Breast epithelium (tissue), 4 donors: ENCODE data around the gene ODF4. TPM values are rescaled to one million over a fixed set of nuclear protein-coding genes. Genes with fewer than 3 reads are reported as not detected.

Experiments
- DNase-seq, 2 donors: peaks; one replicate each; pipeline ENCODE4 v3.0.0-alpha.2; 2019; ENCODE audit warnings: low spot score in 2 of 2
- H3K27ac ChIP-seq, 2 donors: fragments of 200-600 bp; sonication (generic) in 1 of 2; one replicate each; pipeline ENCODE4 v1.5.1; 2016 to 2019; ENCODE audit warnings: mild to moderate bottlenecking in 1 of 2
- H3K27me3 ChIP-seq, 2 donors: fragments of 200-600 bp; sonication (generic) in 1 of 2; one replicate each; pipeline versions ENCODE4 v1.5.1 to v1.6.0; 2017 to 2019; ENCODE audit warnings: control low read depth in 1 of 2, mild to moderate bottlenecking in 1 of 2
- H3K36me3 ChIP-seq: fragments of 200-600 bp; one replicate; pipeline ENCODE4 v1.5.1; 2019
- H3K4me1 ChIP-seq, 2 donors: fragments of 200-600 bp; sonication (generic); one replicate each; pipeline ENCODE4 v1.5.1; 2016 to 2019; ENCODE audit warnings: control low read depth in 1 of 2
- H3K4me3 ChIP-seq, 3 donors: fragments of 200-600 bp; sonication (generic); 1 replicate in 2 of 3; 2 replicates in 1 of 3; pipeline ENCODE4 v1.5.1; 2016 to 2019; ENCODE audit warnings: mild to moderate bottlenecking in 3 of 3, moderate library complexity in 2 of 3
- H3K9me3 ChIP-seq, 2 donors: fragments of 200-600 bp; sonication (generic) in 1 of 2; one replicate each; pipeline ENCODE4 v1.5.1; 2016 to 2019; ENCODE audit warnings: control low read depth in 1 of 2
- POLR2A ChIP-seq: fragments of 450-650 bp; IDR thresholded peaks from one replicate; pipeline ENCODE4 v1.6.1; 2016; ENCODE audit warnings: antibody characterized with exemption, mild to moderate bottlenecking, moderate library complexity
- POLR2AphosphoS5 ChIP-seq, 3 donors: sonication (generic); formaldehyde crosslinking; IDR thresholded peaks; one replicate each; pipeline ENCODE4 v1.6.1; 2017; ENCODE audit warnings: antibody characterized with exemption in 3 of 3
- intact Hi-C: fragments of 100-400 bp; cut with DNase I; formaldehyde crosslinking; loops from one replicate; pipeline ENCODE4 v1.15.1; 2023; ENCODE audit warnings: low total_unique reads
- total RNA-seq, 3 donors: library from RNA; depleted of rRNA; stranded (reverse); fragments of >200 nt; gene quantifications; one replicate each; pipeline ENCODE4 v1.1.0, GENCODE V29; 2016
- TF ChIP-seq, protein P1 (sequence below), 3 donors: fragments of 450-650 bp; IDR thresholded peaks; one replicate each; pipeline ENCODE4 v1.5.1; 2016 to 2017; ENCODE audit warnings: antibody characterized with exemption in 3 of 3, mild to moderate bottlenecking in 3 of 3, moderate library complexity in 3 of 3

Gene ODF4, protein sequence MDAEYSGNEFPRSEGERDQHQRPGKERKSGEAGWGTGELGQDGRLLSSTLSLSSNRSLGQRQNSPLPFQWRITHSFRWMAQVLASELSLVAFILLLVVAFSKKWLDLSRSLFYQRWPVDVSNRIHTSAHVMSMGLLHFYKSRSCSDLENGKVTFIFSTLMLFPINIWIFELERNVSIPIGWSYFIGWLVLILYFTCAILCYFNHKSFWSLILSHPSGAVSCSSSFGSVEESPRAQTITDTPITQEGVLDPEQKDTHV
- not detected for total RNA-seq

DNA sequence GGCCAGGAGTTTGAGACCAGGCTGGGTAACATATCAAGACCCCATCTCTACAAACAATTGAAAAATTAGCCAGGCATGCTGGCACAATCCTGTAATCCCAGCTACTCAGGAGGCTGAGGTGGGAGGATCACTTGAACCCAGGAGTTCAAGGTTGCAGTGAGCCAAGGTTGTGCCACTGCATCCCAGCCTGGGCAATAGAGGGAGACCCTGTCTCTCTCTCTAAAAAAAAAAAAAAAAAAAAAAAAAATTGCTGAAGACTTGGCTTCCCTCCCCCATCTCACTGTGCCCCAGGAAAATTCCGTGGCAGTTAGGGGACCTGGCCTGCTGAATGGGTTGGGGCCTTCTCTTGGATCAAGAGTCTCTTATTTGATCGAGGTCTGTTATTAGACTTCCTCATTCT is at the start of gene ODF4:
Gene ODF4 (plus strand): TSS at position 301 of the 400 bp plus-strand sequence. CDS start 212 bp downstream, outside the sequence.
- no peaks in the 10 kb centered on the region for H3K4me1 ChIP-seq
- no peaks in the 10 kb centered on the region for H3K36me3 ChIP-seq
- H3K9me3 ChIP-seq: no peaks in the 10 kb centered on the region
- intact Hi-C loops: no loop called here
- H3K27ac ChIP-seq: no peak within 1 kb of the TSS
- TF ChIP-seq POLR2AphosphoS5 (IDR thresholded peaks at IDR 0.05) (no peak), POLR2A (no peak)
- TF ChIP-seq, protein P1, sequence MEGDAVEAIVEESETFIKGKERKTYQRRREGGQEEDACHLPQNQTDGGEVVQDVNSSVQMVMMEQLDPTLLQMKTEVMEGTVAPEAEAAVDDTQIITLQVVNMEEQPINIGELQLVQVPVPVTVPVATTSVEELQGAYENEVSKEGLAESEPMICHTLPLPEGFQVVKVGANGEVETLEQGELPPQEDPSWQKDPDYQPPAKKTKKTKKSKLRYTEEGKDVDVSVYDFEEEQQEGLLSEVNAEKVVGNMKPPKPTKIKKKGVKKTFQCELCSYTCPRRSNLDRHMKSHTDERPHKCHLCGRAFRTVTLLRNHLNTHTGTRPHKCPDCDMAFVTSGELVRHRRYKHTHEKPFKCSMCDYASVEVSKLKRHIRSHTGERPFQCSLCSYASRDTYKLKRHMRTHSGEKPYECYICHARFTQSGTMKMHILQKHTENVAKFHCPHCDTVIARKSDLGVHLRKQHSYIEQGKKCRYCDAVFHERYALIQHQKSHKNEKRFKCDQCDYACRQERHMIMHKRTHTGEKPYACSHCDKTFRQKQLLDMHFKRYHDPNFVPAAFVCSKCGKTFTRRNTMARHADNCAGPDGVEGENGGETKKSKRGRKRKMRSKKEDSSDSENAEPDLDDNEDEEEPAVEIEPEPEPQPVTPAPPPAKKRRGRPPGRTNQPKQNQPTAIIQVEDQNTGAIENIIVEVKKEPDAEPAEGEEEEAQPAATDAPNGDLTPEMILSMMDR (IDR thresholded peaks at IDR 0.05): no peak
- H3K27me3 ChIP-seq: no peaks in the 10 kb centered on the region
- H3K4me3 ChIP-seq: no peak within 1 kb of the TSS
- DNase-seq: no peak

DNA sequence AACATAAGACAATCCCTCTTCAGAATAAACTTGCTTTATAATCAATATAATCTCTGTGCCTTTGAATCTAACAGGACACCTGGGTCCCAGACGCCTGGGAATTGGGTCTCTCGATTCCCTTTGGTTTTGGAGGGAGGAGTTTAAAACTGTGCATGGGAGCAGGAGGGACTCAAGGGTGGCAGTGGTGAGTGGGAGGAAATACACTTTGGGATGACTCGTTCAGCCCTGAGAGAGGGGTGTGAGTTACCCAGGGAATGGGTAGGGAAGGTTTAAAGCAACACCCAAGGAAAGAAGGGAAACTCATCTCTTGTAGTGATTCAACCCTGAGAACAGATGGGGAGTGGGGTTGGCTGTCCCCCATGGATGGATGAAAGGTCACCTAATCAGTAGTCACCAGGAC is 49.6 kb upstream of the ODF4 start:
- intact Hi-C loops: loop anchor here (5.0 kb wide), 1 partner anchor 167 kb away; no protein-coding TSS in a partner anchor
- no peaks in the 10 kb centered on the region for H3K27me3 ChIP-seq
- no peaks in the 10 kb centered on the region for H3K4me1 ChIP-seq
- no peak for DNase-seq
- H3K27ac ChIP-seq: no peak overlapping the region
- no peak overlapping the region for H3K4me3 ChIP-seq
- TF ChIP-seq, protein P1 (IDR thresholded peaks at IDR 0.05): no peak
- TF ChIP-seq POLR2A (no peak), POLR2AphosphoS5 (IDR thresholded peaks at IDR 0.05) (no peak)
- H3K36me3 ChIP-seq: no peaks in the 10 kb centered on the region
- no peaks in the 10 kb centered on the region for H3K9me3 ChIP-seq

DNA sequence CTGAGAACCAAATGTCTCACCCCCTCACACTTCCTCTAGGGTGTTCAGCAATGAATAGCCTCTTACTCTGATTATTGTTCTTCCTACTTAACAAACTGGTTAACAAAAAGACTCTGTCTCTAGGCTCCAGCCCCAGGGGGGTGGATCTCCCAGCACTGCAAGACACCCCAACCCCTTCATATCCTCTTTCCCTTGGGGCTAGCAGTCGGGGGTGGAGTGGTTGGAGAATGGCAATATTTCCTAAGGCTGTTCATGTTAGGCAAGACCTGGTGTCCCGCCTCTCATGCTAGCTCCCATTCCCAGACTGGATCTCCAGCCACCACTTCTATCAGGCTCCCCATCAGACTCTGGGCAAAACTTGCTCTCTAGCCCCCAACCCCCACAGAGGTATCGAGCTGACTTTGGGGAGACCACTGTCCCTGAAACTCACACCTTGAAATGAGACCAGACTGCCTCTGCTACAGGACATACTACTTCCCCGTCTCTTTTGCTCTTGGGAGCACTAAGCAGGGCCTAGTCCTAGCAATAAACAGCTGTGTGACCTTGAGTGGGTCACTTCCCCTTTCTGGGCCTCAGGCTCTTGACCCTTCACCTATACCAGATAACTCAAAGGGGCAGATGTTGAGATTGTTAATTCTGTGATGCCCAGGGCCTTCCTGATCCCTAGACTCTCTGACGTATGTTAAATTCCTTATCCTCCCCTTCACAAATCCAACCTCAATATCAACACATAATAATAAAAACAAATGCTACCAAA is 46.8 kb upstream of the ODF4 start:
- Histone ChIP-seq H3K27ac (no peak overlapping the region), H3K4me1 (no peaks in the 10 kb centered on the region), H3K4me3 (no peak overlapping the region), H3K27me3 (no peaks in the 10 kb centered on the region), H3K36me3 (no peaks in the 10 kb centered on the region), H3K9me3 (no peaks in the 10 kb centered on the region)
- TF ChIP-seq POLR2AphosphoS5 (IDR thresholded peaks at IDR 0.05): no peak
- TF ChIP-seq, protein P1 (IDR thresholded peaks at IDR 0.05): no peak
- no peak for TF ChIP-seq POLR2A
- no peak for DNase-seq
- intact Hi-C loops: loop anchor here (5.0 kb wide), 1 partner anchor 164 kb away; no protein-coding TSS in a partner anchor

DNA sequence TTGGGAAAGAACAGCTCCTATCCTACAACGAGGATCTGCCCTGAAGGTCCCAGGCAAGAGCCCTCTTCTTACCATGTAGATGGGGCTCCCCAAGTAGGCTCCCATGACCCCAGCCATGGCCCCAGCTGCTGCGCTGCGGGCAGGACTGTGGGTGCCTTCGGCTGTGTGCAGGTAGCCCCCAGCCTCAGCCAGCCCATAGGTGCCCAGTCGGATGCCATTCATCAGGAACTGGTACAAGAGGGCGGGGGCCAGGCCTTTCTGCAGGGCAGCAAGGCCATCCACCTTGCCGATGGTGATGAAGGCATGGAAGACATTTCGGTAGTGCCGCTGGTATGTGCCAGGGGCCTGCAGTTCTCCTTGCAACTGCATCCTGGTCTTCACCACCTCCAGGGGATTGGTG is 45.3 kb upstream of the ODF4 start:
- Histone ChIP-seq H3K27ac (peak overlapping the region; percentile 88 to 92), H3K4me3 (peak overlapping the region in 1 of 3 donors; percentile 70), H3K36me3 (no peaks in the 10 kb centered on the region), H3K27me3 (no peaks in the 10 kb centered on the region), H3K9me3 (no peaks in the 10 kb centered on the region), H3K4me1 (no peaks in the 10 kb centered on the region)
- intact Hi-C loops: loop anchor here (5.0 kb wide), 1 partner anchor 163 kb away; no protein-coding TSS in a partner anchor
- DNase-seq: no peak
- no peak for TF ChIP-seq POLR2A
- TF ChIP-seq POLR2AphosphoS5 (IDR thresholded peaks at IDR 0.05): no peak
- TF ChIP-seq, protein P1 (IDR thresholded peaks at IDR 0.05): no peak

DNA sequence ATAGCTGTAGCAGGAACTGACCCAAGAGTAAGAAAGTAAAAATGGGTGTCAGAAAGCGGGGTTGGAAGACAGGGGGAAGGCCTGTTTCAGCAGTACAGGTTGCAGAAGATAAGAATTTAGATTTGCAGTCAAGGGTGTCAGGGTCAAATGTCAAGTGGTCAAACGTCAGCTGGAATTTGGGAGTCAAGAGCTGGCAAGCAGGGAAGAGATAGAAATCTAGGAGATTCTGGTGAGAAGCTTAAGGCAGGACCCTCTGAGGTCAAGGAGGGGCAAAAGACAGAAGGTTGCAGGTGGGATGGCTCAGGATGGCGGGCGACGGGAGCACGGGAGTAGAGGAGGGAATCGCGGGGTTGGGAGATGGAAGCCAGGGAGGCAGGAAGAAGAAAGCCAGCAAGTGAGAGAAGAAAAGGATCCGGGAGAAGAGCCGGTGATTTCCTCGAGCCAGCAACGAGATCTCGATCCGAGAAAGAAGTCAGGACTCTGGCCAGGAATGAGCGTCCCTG is 44.8 kb upstream of the ODF4 start:
- DNase-seq: no peak
- no peaks in the 10 kb centered on the region for H3K27me3 ChIP-seq
- H3K9me3 ChIP-seq: no peaks in the 10 kb centered on the region
- no peak for TF ChIP-seq POLR2AphosphoS5 (IDR thresholded peaks at IDR 0.05)
- TF ChIP-seq, protein P1 (IDR thresholded peaks at IDR 0.05): no peak
- no peak for TF ChIP-seq POLR2A
- H3K27ac ChIP-seq: peak overlapping the region; percentile 88 to 92
- intact Hi-C loops: loop anchor here (5.0 kb wide), 1 partner anchor 162 kb away; no protein-coding TSS in a partner anchor
- H3K4me3 ChIP-seq: peak overlapping the region; percentile 57 to 80 (median 70)
- H3K36me3 ChIP-seq: no peaks in the 10 kb centered on the region
- no peaks in the 10 kb centered on the region for H3K4me1 ChIP-seq
